Left renal pelvis (tissue), 4 donors: ENCODE measurements around the gene ADAM12. TPM values are rescaled to one million over a fixed set of nuclear protein-coding genes. Genes with fewer than 3 reads are reported as not detected.
"Not testable (repeated sequence)": the region's sequence is repeated elsewhere in the genome, so short reads cannot be mapped to it uniquely, and the experiment has no call there.

Experiments
- DNase-seq, 4 donors: peaks; one replicate each; pipeline ENCODE4 v3.0.0-alpha.2; 2013; ENCODE audit warnings: low read depth in 4 of 4, low spot score in 3 of 4
- polyA plus RNA-seq, 4 donors: library from polyadenylated mRNA; unstranded; fragments of 120-200 nt; gene quantifications; one replicate each; pipeline ENCODE4 v1.2.1, GENCODE V29; 2013; ENCODE audit not compliant: insufficient read length in 4 of 4

The ADAM12 gene
- polyA plus RNA-seq, 4 donors: 23.1 to 100 (median 27.8) TPM

GRCh38 chr10:126375926-126376554 lies 12.2 kb downstream of the ADAM12 start:
- no peak for DNase-seq

GRCh38 chr10:126375299-126375698 lies 13.0 kb downstream of the ADAM12 start:
- DNase-seq: no peak

DNA sequence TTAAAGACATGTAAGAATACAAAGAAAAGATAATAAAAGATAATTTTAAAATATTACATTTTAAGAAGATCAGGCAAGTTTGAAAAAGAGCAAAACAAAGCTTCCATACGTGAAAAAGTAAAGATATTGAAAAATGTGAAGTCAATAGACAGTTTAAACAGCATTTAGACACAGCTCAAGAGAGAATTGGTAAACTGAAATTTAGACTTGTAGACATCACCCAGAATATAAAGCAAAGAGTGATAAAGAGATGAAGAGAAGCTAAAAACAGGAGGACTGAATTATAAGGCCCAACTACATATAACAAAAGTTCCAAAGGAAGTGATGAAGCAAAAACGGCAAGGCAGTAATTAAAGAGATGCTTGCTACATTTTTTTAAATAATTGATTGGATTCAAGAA lies 13.8 kb downstream of the ADAM12 start:
- DNase-seq: no peak

DNA sequence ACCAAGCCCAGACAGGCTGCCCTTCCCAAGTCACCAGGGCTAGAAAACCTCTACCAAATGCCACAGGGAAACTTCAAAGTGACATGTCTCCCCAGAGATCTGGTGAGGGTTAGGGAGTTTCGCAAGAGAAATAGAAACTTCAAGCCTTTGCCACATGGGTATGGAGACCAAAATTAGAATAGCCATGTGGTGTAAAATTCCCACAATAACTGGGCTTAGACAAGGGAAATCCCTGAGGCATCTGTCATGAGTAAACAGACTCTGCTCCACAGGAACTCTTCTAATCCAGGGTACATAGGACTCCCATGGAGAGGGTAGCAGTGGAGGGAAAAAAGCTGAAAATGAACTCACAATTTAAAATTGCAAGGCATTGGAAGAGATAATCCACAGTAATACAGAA lies 14.3 kb downstream of the ADAM12 start:
- no peak for DNase-seq

GRCh38 chr10:126373147-126373546 lies 15.1 kb downstream of the ADAM12 start:
- DNase-seq: no peak

DNA sequence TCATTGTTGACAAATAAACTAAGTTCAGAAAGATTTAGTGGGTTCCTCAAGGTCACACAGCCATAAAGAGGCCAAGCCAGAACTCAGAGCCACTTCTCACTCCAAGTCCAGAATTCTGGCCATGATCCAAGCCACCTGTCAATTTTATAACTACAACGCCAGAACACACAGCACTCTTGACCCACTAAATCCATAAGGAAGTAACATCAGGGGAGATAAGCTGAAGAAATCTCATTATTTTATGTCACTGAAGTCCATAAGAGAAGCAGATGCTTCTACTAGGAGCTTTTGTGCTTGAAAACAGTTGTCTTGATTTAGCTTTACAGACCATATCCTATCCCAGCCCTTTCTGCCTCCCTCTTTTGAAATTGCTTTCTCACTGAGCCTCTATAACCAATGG lies 15.9 kb downstream of the ADAM12 start:
- no peak for DNase-seq

DNA sequence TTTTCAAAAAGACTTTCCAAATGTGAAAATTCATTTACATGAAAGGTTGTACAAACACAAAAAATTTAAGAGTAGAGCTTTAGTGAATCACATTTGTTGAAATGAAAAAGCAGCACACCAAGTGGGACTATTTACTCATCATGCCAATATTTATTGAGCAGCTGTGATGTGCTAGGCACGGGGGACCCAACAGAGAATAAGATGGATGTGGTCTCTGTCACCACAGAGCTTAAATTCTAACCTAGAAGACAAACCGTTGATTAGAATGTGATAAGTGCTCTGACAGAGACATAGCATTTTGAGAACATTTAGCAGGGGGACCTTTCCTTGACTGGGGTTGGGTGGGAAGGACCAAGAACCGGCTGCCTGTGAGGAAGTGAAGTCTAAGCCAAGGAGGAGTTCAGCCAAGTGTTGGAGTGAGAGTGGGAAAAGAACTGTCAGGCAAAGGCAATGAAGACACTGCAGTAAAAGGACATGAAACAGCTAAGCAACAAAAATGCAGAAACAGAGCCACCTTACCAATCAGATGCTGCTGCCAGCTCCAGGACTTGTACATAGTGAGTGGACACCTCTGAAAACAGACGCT lies 19.1 kb downstream of the ADAM12 start:
- DNase-seq: no peak

GRCh38 chr10:126357169-126357568 lies 31.1 kb downstream of the ADAM12 start:
- no peak for DNase-seq

- no peak for DNase-seq
These were observed 34.6 kb downstream of the ADAM12 start for GRCh38 chr10:126353666-126354065.

- peak in 1 of 4 donors; percentile 15 for DNase-seq
These were observed 35.8 kb downstream of the ADAM12 start for GRCh38 chr10:126352453-126352852.

GRCh38 chr10:126351021-126351420 lies 37.3 kb downstream of the ADAM12 start:
- no peak for DNase-seq

GRCh38 chr10:126350216-126350992 lies 37.9 kb downstream of the ADAM12 start:
- DNase-seq: peak in 1 of 4 donors; percentile 44

- no peak for DNase-seq
These were observed 38.6 kb downstream of the ADAM12 start for GRCh38 chr10:126349676-126350075.

DNA sequence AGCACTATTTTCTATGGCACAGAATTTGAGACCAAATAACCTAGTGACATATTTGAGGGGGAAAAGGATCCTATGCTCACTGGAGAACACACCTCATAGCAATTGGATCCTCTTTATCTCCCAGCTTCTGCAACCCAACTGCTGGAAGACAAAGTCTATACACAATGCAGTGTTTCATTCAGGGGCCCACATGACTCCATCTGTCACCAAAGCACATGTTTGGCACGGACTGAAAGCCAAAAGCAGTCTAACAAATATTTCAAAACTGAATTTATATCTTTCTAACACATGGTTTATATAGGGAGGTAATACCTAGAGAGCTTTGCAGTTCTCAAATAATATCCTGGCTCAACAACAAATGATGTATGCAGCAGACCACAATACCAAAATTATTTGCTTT lies 39.2 kb downstream of the ADAM12 start:
- no peak for DNase-seq

GRCh38 chr10:126343496-126343895 lies 44.8 kb downstream of the ADAM12 start:
- DNase-seq: not testable (repeated sequence)

DNA sequence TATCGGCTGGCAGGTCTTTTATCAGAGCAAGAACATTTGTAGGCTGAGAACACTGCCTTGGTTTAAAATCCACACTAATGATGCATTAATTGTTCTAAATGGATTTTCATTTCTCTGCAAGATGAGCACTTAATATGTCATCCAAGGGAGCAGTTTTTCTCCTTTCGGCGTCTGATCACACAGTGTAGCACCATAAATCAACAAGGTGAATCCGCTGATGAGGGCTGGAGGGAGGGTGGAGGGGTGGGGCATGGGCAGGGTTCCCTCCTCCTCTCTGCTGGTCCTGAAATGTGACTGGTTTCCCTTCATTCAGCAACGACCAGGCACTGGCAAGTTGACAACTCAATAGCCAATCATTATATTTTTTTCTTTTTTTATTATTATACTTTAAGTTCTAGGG lies 45.6 kb downstream of the ADAM12 start:
- no peak for DNase-seq

DNA sequence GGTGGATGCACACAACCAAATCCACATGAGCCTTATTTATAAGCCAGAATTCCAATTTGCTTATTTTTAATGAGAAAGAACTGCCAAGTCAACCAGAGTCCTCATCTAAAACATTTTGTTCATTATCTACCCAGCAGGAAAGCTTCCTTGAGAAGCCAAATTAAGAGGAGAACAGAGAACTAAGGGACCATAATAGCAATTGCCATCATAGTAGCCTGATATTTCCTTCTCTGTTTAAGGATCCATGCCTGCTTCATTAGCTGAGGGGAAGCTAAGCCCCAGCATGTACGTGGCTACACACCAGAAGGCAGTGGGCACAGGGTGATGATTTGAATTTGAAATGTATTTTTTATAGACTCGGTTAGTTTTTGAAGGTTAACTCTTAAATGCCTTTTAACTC lies 46.8 kb downstream of the ADAM12 start:
- no peak for DNase-seq

- no peak for DNase-seq
These were observed 50.9 kb downstream of the ADAM12 start for GRCh38 chr10:126337251-126337810.

DNA sequence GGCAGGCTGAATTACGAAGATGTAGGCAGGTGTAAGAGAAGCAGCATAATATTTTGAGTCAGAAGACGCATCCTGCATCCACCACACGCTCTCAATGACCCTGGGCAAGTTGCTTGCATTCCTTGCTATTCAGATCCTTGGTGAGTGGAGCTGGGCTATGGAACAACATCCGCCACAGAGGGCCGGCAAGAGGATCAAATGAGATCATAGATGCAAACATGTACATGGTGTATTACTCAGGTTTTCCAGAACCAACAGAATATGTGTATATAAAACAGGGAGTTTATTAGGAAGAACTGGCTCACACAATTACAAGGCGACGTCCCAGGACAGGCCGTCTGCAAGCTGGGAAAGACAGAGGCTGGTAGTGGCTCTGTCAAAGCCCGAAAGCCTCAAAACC lies 51.5 kb downstream of the ADAM12 start:
- DNase-seq: no peak

- DNase-seq: no peak
These were observed 54.0 kb downstream of the ADAM12 start for GRCh38 chr10:126334272-126334671.

DNA sequence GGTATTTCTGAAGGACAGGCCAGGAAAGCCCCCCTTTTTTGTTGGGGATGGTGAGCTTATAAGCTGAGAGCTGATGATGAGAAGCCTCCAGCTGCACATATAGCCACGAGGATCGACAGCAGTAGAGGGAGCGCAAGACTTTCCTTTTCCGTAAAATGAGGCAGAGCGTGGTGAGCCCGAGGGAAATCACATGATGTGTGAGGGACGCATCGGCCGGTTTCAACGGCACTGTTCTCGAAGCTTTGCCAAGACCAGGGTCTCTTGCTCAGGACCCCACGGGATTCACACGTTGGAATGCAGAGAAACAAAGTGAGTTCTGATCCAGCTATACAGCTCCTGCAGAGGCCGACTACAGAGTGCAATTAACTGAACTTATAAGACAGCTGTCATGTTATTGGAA lies 55.7 kb downstream of the ADAM12 start:
- no peak for DNase-seq

GRCh38 chr10:126331101-126331500 lies 57.2 kb downstream of the ADAM12 start:
- DNase-seq: no peak
